ENCODE data around the gene HDAC4. TPM values are rescaled to one million over a fixed set of nuclear protein-coding genes. Genes with fewer than 3 reads are reported as not detected.

HDAC4 gene
- total and polyA plus RNA-seq, 12 donors: 3.7 to 40.0 (median 25.5) TPM

DNA sequence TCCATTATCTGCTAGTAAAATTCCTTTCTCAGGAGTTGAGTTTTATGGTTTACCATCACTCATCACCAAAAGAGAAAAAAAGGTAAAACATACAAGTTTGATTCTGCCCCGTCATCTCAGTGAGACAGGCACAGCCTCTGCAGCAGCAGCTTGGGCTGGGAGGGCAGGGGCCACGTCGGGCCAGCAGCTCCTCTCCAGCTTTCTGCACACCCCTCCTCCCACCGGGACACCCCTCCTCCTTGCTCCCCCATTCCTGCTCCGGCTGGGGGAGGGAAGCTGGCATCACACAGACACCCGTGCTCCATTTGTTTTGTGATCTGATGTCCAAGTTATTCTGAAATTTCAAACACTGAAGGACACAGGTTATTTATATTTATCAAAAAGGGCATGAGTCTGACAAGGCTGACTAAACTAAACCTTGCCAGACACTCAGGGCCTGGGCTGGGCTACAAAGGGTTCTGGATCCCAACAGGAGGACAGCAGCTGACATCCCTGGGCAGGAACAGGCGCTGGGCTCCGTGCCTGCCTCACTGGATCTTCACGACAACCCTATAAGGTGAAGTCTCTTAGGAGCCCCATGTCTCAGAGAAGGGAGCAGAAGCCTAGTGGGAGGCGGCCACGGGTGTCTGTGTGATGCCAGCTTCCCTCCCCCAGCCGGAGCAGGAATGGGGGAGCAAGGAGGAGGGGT, 71.4 kb downstream of the HDAC4 start:
- intact Hi-C loops (cut with DNase I): loop anchor here in 2 of 10 donors (2.0 to 10.0 kb wide), 2 partner anchors 39 to 105 kb away; no protein-coding TSS in a partner anchor
- WGBS, 2 donors: 48 to 51% methylated on average over 12 of the region's 12 CpGs
- H3K4me1 ChIP-seq: peaks cover 25 to 66% (median 47%) of the 10 kb centered on the region in 9 donors
- H3K9me3 ChIP-seq: no peaks in the 10 kb centered on the region
- H3K27ac ChIP-seq: peak overlapping the region; percentile 85 to 96 (median 92)
- TF ChIP-seq, protein P1, sequence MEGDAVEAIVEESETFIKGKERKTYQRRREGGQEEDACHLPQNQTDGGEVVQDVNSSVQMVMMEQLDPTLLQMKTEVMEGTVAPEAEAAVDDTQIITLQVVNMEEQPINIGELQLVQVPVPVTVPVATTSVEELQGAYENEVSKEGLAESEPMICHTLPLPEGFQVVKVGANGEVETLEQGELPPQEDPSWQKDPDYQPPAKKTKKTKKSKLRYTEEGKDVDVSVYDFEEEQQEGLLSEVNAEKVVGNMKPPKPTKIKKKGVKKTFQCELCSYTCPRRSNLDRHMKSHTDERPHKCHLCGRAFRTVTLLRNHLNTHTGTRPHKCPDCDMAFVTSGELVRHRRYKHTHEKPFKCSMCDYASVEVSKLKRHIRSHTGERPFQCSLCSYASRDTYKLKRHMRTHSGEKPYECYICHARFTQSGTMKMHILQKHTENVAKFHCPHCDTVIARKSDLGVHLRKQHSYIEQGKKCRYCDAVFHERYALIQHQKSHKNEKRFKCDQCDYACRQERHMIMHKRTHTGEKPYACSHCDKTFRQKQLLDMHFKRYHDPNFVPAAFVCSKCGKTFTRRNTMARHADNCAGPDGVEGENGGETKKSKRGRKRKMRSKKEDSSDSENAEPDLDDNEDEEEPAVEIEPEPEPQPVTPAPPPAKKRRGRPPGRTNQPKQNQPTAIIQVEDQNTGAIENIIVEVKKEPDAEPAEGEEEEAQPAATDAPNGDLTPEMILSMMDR (IDR thresholded peaks at IDR 0.05): no peak
- H3K4me3 ChIP-seq: peak overlapping the region in 2 of 10 donors; percentile 5 to 8
- H3K27me3 ChIP-seq: no peaks in the 10 kb centered on the region
- H3K36me3 ChIP-seq: no peaks in the 10 kb centered on the region
- ATAC-seq: peak; percentile 71 to 88 (median 84)
- DNase-seq: peak; percentile 73 to 82

GRCh38 chr2:239328351-239329191, 72.2 kb downstream of the HDAC4 start:
- 13 to 19% methylated on average over 19 of the region's 19 CpGs for WGBS, 2 donors
- Histone ChIP-seq H3K36me3 (no peaks in the 10 kb centered on the region), H3K4me1 (peaks cover 25 to 71% (median 47%) of the 10 kb centered on the region in 9 donors), H3K27ac (peak overlapping the region; percentile 85 to 96 (median 92)), H3K27me3 (no peaks in the 10 kb centered on the region), H3K4me3 (peak overlapping the region in 3 of 10 donors; percentile 5 to 15 (median 8)), H3K9me3 (no peaks in the 10 kb centered on the region)
- DNase-seq (peak; percentile 74 to 83), ATAC-seq (peak; percentile 63 to 88 (median 82))
- TF ChIP-seq, protein P1 (IDR thresholded peaks at IDR 0.05): peak in 2 of 9 donors; percentile 20 to 31
- intact Hi-C loops (cut with DNase I): loop anchor here in 2 of 10 donors (2.0 to 10.0 kb wide), 2 partner anchors 38 to 104 kb away; no protein-coding TSS in a partner anchor

DNA sequence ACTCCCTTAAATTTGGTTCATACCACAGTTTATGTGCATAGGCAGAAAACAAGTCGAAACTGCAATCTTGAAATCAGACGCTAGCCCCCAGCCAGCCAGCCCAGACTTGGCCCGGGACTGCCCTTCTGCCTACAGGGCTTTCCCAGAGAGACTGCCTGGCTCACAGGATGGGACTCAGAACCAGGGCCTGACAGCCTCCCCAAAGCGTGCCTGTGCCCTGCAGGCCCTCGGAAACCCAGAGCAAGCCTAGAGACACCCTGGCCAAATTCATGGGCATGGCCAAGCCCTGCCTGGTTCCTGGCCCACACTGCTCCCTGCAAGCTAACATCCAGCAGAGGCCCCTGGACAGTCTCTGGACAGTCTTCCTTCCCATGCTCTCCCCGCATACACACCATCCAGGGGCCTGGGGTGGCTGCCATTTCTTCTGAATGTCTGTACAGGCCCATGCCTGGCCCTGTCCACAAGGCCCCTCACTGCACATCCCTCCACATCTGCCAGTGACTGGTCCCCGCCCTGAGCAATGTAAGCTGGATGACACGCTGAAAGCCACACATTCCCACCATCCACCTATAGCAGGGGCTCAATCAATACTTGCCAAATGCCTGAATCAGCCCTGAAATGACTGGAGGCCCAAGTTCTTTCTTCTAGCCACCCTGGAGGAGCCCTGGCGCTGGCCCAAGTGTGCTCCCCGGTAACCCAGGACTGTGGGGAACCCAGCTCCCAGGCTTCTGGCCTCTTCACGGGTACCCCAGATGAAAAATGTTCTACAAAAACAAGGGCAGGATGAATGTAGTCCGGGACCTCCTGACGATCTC, 73.1 kb downstream of the HDAC4 start:
- DNase-seq: peak in 1 of 2 donors; percentile 16

More for the DNA sequence above, 73.1 kb downstream of the HDAC4 start:
- WGBS, 2 donors: 68 to 70% methylated on average over 13 of the region's 13 CpGs
- Histone ChIP-seq H3K4me3 (no peak overlapping the region), H3K4me1 (peaks cover 25 to 69% (median 49%) of the 10 kb centered on the region in 9 donors), H3K9me3 (no peaks in the 10 kb centered on the region), H3K27ac (peak overlapping the region; percentile 85 to 96 (median 92)), H3K36me3 (no peaks in the 10 kb centered on the region), H3K27me3 (no peaks in the 10 kb centered on the region)
- intact Hi-C loops (cut with DNase I): loop anchor here in 2 of 10 donors (2.0 to 10.0 kb wide), 2 partner anchors 37 to 103 kb away; no protein-coding TSS in a partner anchor
- TF ChIP-seq, protein P1 (IDR thresholded peaks at IDR 0.05): no peak
- peak in 1 of 8 donors; percentile 6 for ATAC-seq
